ENCODE data around the gene TTC39B.

TTC39B gene

GRCh38 chr9:15282567-15283285 lies 24.3 kb downstream of the TTC39B start:
- no peaks in the 10 kb centered on the region for H3K27me3 ChIP-seq (ENCODE audit: control insufficient read depth in 1 of 2, insufficient read depth in 1 of 2, low read length in 2 of 2)
- no peak overlapping the region for H3K4ac ChIP-seq (ENCODE audit: low read depth in 1 of 2, low read length in 2 of 2)
- no peak overlapping the region for H3K14ac ChIP-seq (ENCODE audit: low read length in 2 of 2)
- H3K4me2 ChIP-seq (ENCODE audit: low read length, poor library complexity, severe bottlenecking), result no peak overlapping the region
- DNase-seq, result no peak
- H2AK5ac ChIP-seq (ENCODE audit: low read length, severe bottlenecking), result no peak overlapping the region
- no peak overlapping the region for H2BK5ac ChIP-seq (ENCODE audit: low read depth, low read length, poor library complexity, severe bottlenecking)
- 96% methylated on average over 6 of the region's 8 CpGs for WGBS
- no peak overlapping the region for H4K8ac ChIP-seq (ENCODE audit: low read length)
- H2AFZ ChIP-seq (ENCODE audit: low read depth, low read length), result no peak overlapping the region
- no peak overlapping the region for H4K91ac ChIP-seq (ENCODE audit: low read length)
- H3K4me3 ChIP-seq (ENCODE audit: insufficient read depth in 1 of 2, low read depth in 1 of 2, low read length in 2 of 2), result no peak overlapping the region
- H3K36me3 ChIP-seq (ENCODE audit: control insufficient read depth in 1 of 2, insufficient read depth in 2 of 2, low read depth in 1 of 2, low read length in 2 of 2), result no peaks in the 10 kb centered on the region
- no peak overlapping the region for H3K9ac ChIP-seq (ENCODE audit: low read length)
- no peak overlapping the region for H3K23ac ChIP-seq (ENCODE audit: low read length in 2 of 2)
- H3K4me1 ChIP-seq (ENCODE audit: control insufficient read depth, insufficient read depth, low read depth, low read length), result no peaks in the 10 kb centered on the region
- H2BK12ac ChIP-seq (ENCODE audit: low read length in 2 of 2), result no peak overlapping the region
- no peak overlapping the region for H2BK15ac ChIP-seq (ENCODE audit: low read depth, poor library complexity, severe bottlenecking)
- H3K9me3 ChIP-seq (ENCODE audit: control insufficient read depth, low read length), result no peaks in the 10 kb centered on the region
- H3K79me1 ChIP-seq (replicated peaks; ENCODE audit: low read length, poor library complexity, severe bottlenecking), result peaks cover 31% of the 10 kb centered on the region
- H3K27ac ChIP-seq (ENCODE audit: low read length, poor library complexity, severe bottlenecking), result no peak overlapping the region
- no peak overlapping the region for H2BK120ac ChIP-seq (ENCODE audit: low read depth, low read length)
- no peak overlapping the region for H3K18ac ChIP-seq (ENCODE audit: low read depth in 1 of 2, low read length in 2 of 2)

- H3K9me3 ChIP-seq (ENCODE audit: control insufficient read depth, low read length), result no peaks in the 10 kb centered on the region
- no peak overlapping the region for H2BK12ac ChIP-seq (ENCODE audit: low read length in 2 of 2)
- H3K4me1 ChIP-seq (ENCODE audit: control insufficient read depth, insufficient read depth, low read depth, low read length), result peaks cover 3% of the 10 kb centered on the region
- H2AK5ac ChIP-seq (ENCODE audit: low read length, severe bottlenecking), result no peak overlapping the region
- no peak overlapping the region for H2BK5ac ChIP-seq (ENCODE audit: low read depth, low read length, poor library complexity, severe bottlenecking)
- WGBS, result 100% methylated on average over 1 of the region's 3 CpGs
- no peak overlapping the region for H4K8ac ChIP-seq (ENCODE audit: low read length)
- H2BK15ac ChIP-seq (ENCODE audit: low read depth, poor library complexity, severe bottlenecking), result no peak overlapping the region
- H3K36me3 ChIP-seq (ENCODE audit: control insufficient read depth in 1 of 2, insufficient read depth in 2 of 2, low read depth in 1 of 2, low read length in 2 of 2), result no peaks in the 10 kb centered on the region
- no peak overlapping the region for H3K14ac ChIP-seq (ENCODE audit: low read length in 2 of 2)
- H3K9ac ChIP-seq (ENCODE audit: low read length), result no peak overlapping the region
- no peak overlapping the region for H4K91ac ChIP-seq (ENCODE audit: low read length)
- peak overlapping the region in 1 of 2 experiments; percentile 16 for H3K4ac ChIP-seq (ENCODE audit: low read depth in 1 of 2, low read length in 2 of 2)
- H3K18ac ChIP-seq (ENCODE audit: low read depth in 1 of 2, low read length in 2 of 2), result no peak overlapping the region
- no peak overlapping the region for H3K23ac ChIP-seq (ENCODE audit: low read length in 2 of 2)
- H3K27me3 ChIP-seq (ENCODE audit: control insufficient read depth in 1 of 2, insufficient read depth in 1 of 2, low read length in 2 of 2), result no peaks in the 10 kb centered on the region
- H3K79me1 ChIP-seq (replicated peaks; ENCODE audit: low read length, poor library complexity, severe bottlenecking), result peaks cover 30% of the 10 kb centered on the region
- DNase-seq, result no peak
- H3K4me2 ChIP-seq (ENCODE audit: low read length, poor library complexity, severe bottlenecking), result no peak overlapping the region
- no peak overlapping the region for H3K4me3 ChIP-seq (ENCODE audit: insufficient read depth in 1 of 2, low read depth in 1 of 2, low read length in 2 of 2)
- H2AFZ ChIP-seq (ENCODE audit: low read depth, low read length), result no peak overlapping the region
- no peak overlapping the region for H2BK120ac ChIP-seq (ENCODE audit: low read depth, low read length)
- no peak overlapping the region for H3K27ac ChIP-seq (ENCODE audit: low read length, poor library complexity, severe bottlenecking)
Observed at GRCh38 chr9:15280647-15281046, 26.4 kb downstream of the TTC39B start.

GRCh38 chr9:15278839-15279238 lies 28.2 kb downstream of the TTC39B start:
- DNase-seq, result no peak
- no peak overlapping the region for H2BK120ac ChIP-seq (ENCODE audit: low read depth, low read length)
- H4K8ac ChIP-seq (ENCODE audit: low read length), result no peak overlapping the region
- no peak overlapping the region for H3K4ac ChIP-seq (ENCODE audit: low read depth in 1 of 2, low read length in 2 of 2)
- no peak overlapping the region for H3K27ac ChIP-seq (ENCODE audit: low read length, poor library complexity, severe bottlenecking)
- H3K36me3 ChIP-seq (ENCODE audit: control insufficient read depth in 1 of 2, insufficient read depth in 2 of 2, low read depth in 1 of 2, low read length in 2 of 2), result no peaks in the 10 kb centered on the region
- no peaks in the 10 kb centered on the region for H3K27me3 ChIP-seq (ENCODE audit: control insufficient read depth in 1 of 2, insufficient read depth in 1 of 2, low read length in 2 of 2)
- no peak overlapping the region for H4K91ac ChIP-seq (ENCODE audit: low read length)
- H3K14ac ChIP-seq (ENCODE audit: low read length in 2 of 2), result no peak overlapping the region
- H3K23ac ChIP-seq (ENCODE audit: low read length in 2 of 2), result no peak overlapping the region
- no peak overlapping the region for H2AK5ac ChIP-seq (ENCODE audit: low read length, severe bottlenecking)
- no peak overlapping the region for H2BK12ac ChIP-seq (ENCODE audit: low read length in 2 of 2)
- no peak overlapping the region for H3K4me3 ChIP-seq (ENCODE audit: insufficient read depth in 1 of 2, low read depth in 1 of 2, low read length in 2 of 2)
- H3K9me3 ChIP-seq (ENCODE audit: control insufficient read depth, low read length), result no peaks in the 10 kb centered on the region
- no peak overlapping the region for H3K4me2 ChIP-seq (ENCODE audit: low read length, poor library complexity, severe bottlenecking)
- no peak overlapping the region for H3K18ac ChIP-seq (ENCODE audit: low read depth in 1 of 2, low read length in 2 of 2)
- H2BK5ac ChIP-seq (ENCODE audit: low read depth, low read length, poor library complexity, severe bottlenecking), result no peak overlapping the region
- peaks cover 3% of the 10 kb centered on the region for H3K4me1 ChIP-seq (ENCODE audit: control insufficient read depth, insufficient read depth, low read depth, low read length)
- H2AFZ ChIP-seq (ENCODE audit: low read depth, low read length), result no peak overlapping the region
- no peak overlapping the region for H2BK15ac ChIP-seq (ENCODE audit: low read depth, poor library complexity, severe bottlenecking)
- no peak overlapping the region for H3K9ac ChIP-seq (ENCODE audit: low read length)
- peaks cover 34% of the 10 kb centered on the region for H3K79me1 ChIP-seq (replicated peaks; ENCODE audit: low read length, poor library complexity, severe bottlenecking)

GRCh38 chr9:15278091-15278687 lies 28.8 kb downstream of the TTC39B start:
- H3K27ac ChIP-seq (ENCODE audit: low read length, poor library complexity, severe bottlenecking), result no peak overlapping the region
- no peak overlapping the region for H3K4me3 ChIP-seq (ENCODE audit: insufficient read depth in 1 of 2, low read depth in 1 of 2, low read length in 2 of 2)
- H3K4me1 ChIP-seq (ENCODE audit: control insufficient read depth, insufficient read depth, low read depth, low read length), result peaks cover 6% of the 10 kb centered on the region
- H3K23ac ChIP-seq (ENCODE audit: low read length in 2 of 2), result no peak overlapping the region
- no peak overlapping the region for H2BK12ac ChIP-seq (ENCODE audit: low read length in 2 of 2)
- DNase-seq, result no peak
- no peak overlapping the region for H3K4me2 ChIP-seq (ENCODE audit: low read length, poor library complexity, severe bottlenecking)
- no peak overlapping the region for H3K9ac ChIP-seq (ENCODE audit: low read length)
- H2AFZ ChIP-seq (ENCODE audit: low read depth, low read length), result no peak overlapping the region
- H3K9me3 ChIP-seq (ENCODE audit: control insufficient read depth, low read length), result no peaks in the 10 kb centered on the region
- no peak overlapping the region for H2BK5ac ChIP-seq (ENCODE audit: low read depth, low read length, poor library complexity, severe bottlenecking)
- no peak overlapping the region for H4K91ac ChIP-seq (ENCODE audit: low read length)
- H2BK15ac ChIP-seq (ENCODE audit: low read depth, poor library complexity, severe bottlenecking), result no peak overlapping the region
- no peak overlapping the region for H3K4ac ChIP-seq (ENCODE audit: low read depth in 1 of 2, low read length in 2 of 2)
- H3K14ac ChIP-seq (ENCODE audit: low read length in 2 of 2), result no peak overlapping the region
- no CpG with 5 or more reads among the region's 2 CpGs for WGBS
- no peaks in the 10 kb centered on the region for H3K27me3 ChIP-seq (ENCODE audit: control insufficient read depth in 1 of 2, insufficient read depth in 1 of 2, low read length in 2 of 2)
- no peak overlapping the region for H2AK5ac ChIP-seq (ENCODE audit: low read length, severe bottlenecking)
- no peak overlapping the region for H3K18ac ChIP-seq (ENCODE audit: low read depth in 1 of 2, low read length in 2 of 2)
- H2BK120ac ChIP-seq (ENCODE audit: low read depth, low read length), result no peak overlapping the region
- no peak overlapping the region for H4K8ac ChIP-seq (ENCODE audit: low read length)
- H3K36me3 ChIP-seq (ENCODE audit: control insufficient read depth in 1 of 2, insufficient read depth in 2 of 2, low read depth in 1 of 2, low read length in 2 of 2), result peaks cover 0 to 4% of the 10 kb centered on the region in 2 experiments
- peaks cover 40% of the 10 kb centered on the region for H3K79me1 ChIP-seq (replicated peaks; ENCODE audit: low read length, poor library complexity, severe bottlenecking)
